ENCODE data around the gene CTH.

DNA sequence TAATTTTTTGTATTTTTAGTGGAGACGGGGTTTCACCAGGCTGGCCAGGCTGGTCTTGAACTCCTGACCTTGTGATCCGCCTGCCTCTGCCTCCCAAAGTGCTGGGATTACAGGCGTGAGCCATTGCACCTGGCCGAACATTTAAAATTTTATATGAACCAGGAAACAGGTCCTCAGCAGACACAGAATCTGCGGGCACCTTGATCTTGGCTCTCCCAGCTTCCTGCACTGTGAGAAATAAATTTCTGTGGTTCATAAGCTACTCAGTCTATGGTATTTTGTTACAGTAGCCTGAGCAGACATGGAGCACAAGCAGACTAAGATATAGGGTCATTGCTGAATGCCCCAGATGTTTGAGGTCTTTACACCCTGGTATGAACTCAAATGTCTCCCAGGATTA, 23.6 kb upstream of the CTH start:
- TF ChIP-seq MYC (IDR thresholded peaks at IDR 0.05; ENCODE audit: low read depth, low read length) (no peak), CTCF (IDR thresholded peaks at IDR 0.05; ENCODE audit: low read depth, low read length) (no peak)
- TF ChIP-seq, protein P1, sequence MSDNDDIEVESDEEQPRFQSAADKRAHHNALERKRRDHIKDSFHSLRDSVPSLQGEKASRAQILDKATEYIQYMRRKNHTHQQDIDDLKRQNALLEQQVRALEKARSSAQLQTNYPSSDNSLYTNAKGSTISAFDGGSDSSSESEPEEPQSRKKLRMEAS (IDR thresholded peaks at IDR 0.05; ENCODE audit: low read depth, low read length): no peak
